ENCODE measurements around the gene TMEM270. TPM values are rescaled to one million over a fixed set of nuclear protein-coding genes. Genes with fewer than 3 reads are reported as not detected.

TMEM270 gene, protein sequence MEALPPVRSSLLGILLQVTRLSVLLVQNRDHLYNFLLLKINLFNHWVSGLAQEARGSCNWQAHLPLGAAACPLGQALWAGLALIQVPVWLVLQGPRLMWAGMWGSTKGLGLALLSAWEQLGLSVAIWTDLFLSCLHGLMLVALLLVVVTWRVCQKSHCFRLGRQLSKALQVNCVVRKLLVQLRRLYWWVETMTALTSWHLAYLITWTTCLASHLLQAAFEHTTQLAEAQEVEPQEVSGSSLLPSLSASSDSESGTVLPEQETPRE
- total RNA-seq: not detected

DNA sequence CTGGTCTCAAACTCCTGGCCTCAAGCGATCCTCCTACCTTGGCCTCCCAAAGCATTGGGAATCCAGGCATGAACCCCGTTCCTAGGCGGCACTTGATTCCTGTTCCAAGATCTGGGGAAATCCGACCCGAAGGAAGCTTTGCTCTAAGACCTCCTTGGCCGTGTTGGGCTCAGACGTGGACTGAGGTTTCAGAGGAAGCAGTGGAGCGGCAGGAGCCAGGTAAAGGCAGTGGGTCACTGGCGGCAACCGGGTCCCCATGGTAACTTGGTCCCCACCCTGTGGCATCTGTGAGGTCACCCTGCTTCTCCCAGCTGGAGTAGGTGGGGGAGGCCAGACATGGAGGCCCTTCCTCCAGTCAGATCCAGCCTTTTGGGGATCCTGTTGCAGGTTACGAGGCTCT is at the start of gene TMEM270:
Gene TMEM270 (plus strand): TSS at position 301 of the 400 bp plus-strand sequence. CDS start 36 bp downstream, at position 337.

DNA sequence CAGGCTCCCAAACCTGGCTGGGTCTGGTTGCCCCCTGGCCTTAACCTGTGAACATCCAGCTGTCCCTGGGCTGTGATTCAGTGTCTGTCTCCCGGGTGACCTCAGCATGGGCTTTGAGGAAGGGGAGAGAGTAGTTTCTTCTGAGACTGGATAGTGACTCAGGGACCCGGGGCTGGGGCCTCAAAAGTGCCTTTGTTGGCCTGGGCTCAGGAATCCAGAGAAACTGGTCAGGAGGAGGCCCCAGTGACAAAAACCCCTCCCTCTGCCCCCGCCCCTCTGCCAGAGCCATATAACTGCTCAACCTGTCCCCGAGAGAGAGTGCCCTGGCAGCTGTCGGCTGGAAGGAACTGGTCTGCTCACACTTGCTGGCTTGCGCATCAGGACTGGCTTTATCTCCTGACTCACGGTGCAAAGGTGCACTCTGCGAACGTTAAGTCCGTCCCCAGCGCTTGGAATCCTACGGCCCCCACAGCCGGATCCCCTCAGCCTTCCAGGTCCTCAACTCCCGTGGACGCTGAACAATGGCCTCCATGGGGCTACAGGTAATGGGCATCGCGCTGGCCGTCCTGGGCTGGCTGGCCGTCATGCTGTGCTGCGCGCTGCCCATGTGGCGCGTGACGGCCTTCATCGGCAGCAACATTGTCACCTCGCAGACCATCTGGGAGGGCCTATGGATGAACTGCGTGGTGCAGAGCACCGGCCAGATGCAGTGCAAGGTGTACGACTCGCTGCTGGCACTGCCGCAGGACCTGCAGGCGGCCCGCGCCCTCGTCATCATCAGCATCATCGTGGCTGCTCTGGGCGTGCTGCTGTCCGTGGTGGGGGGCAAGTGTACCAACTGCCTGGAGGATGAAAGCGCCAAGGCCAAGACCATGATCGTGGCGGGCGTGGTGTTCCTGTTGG is 30.0 kb upstream of the TMEM270 start, which contains the start of gene CLDN4:
Gene CLDN4 (plus strand): TSS at position 316 of the 903 bp plus-strand sequence. CDS start 206 bp downstream, at position 522.

DNA sequence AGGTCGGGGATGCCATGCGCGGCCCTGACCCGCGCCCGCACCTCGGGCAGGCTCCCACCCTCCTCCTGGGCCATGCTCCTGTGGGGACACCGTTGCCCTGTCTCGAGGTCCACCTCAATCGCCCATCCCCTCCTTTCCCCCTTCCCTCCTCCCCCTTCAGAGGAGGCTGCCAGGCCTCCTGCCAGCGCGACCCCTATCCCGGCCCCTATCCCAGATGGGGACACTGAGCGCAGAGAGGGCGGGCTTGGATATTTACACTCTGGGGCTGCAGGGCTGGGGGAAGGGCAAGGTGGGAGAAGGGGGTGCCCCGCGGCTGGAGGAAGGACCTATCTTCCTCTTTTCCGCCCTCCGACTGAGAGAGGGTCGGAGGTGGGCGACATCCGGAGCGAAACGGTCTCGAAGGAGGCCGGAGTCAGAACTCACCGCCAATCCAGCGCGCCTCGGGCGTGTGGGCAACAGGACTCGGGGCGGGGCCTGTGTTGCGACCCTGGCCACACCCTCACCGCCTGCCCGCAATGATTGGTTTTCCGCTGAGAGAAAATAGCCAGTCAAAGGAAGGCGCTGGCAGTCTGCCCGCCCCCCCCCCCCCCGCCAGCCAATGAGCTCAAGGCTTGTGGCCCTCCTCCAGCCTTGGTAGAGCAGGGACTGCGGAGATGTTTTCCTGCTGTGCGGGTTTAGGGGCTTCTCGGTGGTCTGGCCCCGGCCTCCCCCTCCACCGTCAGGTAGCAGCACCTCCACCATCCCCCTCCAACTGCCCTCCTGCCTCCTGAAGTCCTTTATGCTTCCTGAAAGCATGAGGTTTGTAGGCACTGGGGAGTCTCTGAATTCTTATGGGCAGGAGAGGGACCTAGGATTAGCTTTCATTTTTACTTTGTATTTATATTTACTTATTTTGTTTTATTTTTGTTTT is 18.6 kb upstream of the TMEM270 start, which contains the start of gene METTL27:
Gene METTL27 (minus strand): TSS at position 450 of the 910 bp plus-strand sequence. CDS start 376 bp downstream, at position 74.

Other genes with a start within 250 kb of the TMEM270 start
- 0.69 TPM for gene MLXIPL, start 236.6 kb upstream of the TMEM270 start, total RNA-seq
- 24.0 TPM for gene VPS37D, start 193.3 kb upstream of the TMEM270 start, total RNA-seq
- 3.5 TPM for gene DNAJC30, start 177.7 kb upstream of the TMEM270 start, total RNA-seq
- 36.7 TPM for gene BUD23, start 177.6 kb upstream of the TMEM270 start, total RNA-seq
- 68.0 TPM for gene STX1A, start 141.5 kb upstream of the TMEM270 start, total RNA-seq
- 11.5 TPM for gene ABHD11, start 122.4 kb upstream of the TMEM270 start, total RNA-seq
- gene CLDN3, start 90.9 kb upstream of the TMEM270 start, total RNA-seq: 0.69 TPM
- gene CLDN4, start 30.2 kb upstream of the TMEM270 start, total RNA-seq: 0.69 TPM
- gene METTL27, start 18.6 kb upstream of the TMEM270 start, total RNA-seq: 0.46 TPM
- gene ELN, start 167.0 kb downstream of the TMEM270 start, total RNA-seq: 33.2 TPM
- gene LIMK1, start 222.6 kb downstream of the TMEM270 start, total RNA-seq: 30.4 TPM

Measured in diencephalon (tissue), 1 donor.